Lung (tissue), 12 donors: ENCODE data around the gene TMEM89. TPM values are rescaled to one million over a fixed set of nuclear protein-coding genes. Genes with fewer than 3 reads are reported as not detected.

ENCODE experiments used
- ATAC-seq: fragments of 200-7000 bp; cut with Tn5 transposase; one replicate; pipeline ENCODE4 v1.9.1; 2020; ENCODE audit warnings: moderate number of reproducible peaks; ENCODE audit not compliant: insufficient read depth, low FRiP score
- DNase-seq, 3 donors: peaks; one replicate each; pipeline ENCODE4 v3.0.0-alpha.2; 2013 to 2017
- H3K27ac ChIP-seq, 2 donors: one replicate each; pipeline ENCODE4 v1.5.1; 2013; ENCODE audit warnings: mild to moderate bottlenecking in 2 of 2, moderate library complexity in 2 of 2, control low read depth in 1 of 2, inconsistent platforms in 1 of 2, low read depth in 1 of 2, low read length in 1 of 2
- H3K27me3 ChIP-seq, 3 donors: one replicate each; pipeline ENCODE4 v1.5.1; 2013; ENCODE audit warnings: low read length in 2 of 3; ENCODE audit not compliant: control insufficient read depth in 3 of 3, insufficient read depth in 3 of 3
- H3K36me3 ChIP-seq, 4 donors: one replicate each; pipeline ENCODE4 v1.5.1; 2013; ENCODE audit warnings: low read length in 4 of 4, mild to moderate bottlenecking in 1 of 4, moderate library complexity in 1 of 4; ENCODE audit not compliant: control insufficient read depth in 4 of 4, insufficient read depth in 4 of 4
- H3K4me1 ChIP-seq, 5 donors: one replicate each; pipeline ENCODE4 v1.5.1; 2013; ENCODE audit warnings: low read length in 5 of 5, mild to moderate bottlenecking in 2 of 5, moderate library complexity in 1 of 5; ENCODE audit not compliant: control insufficient read depth in 5 of 5, insufficient read depth in 5 of 5
- H3K4me3 ChIP-seq: one replicate; pipeline ENCODE4 v1.5.1; 2013; ENCODE audit warnings: mild to moderate bottlenecking, control low read depth, moderate library complexity
- H3K9ac ChIP-seq, 2 donors: one replicate each; pipeline ENCODE4 v1.5.1; 2013; ENCODE audit warnings: low read length in 2 of 2, control low read depth in 1 of 2; ENCODE audit not compliant: insufficient read depth in 1 of 2
- H3K9me3 ChIP-seq, 4 donors: one replicate each; pipeline ENCODE4 v1.5.1; 2013; ENCODE audit warnings: low read length in 3 of 4, mild to moderate bottlenecking in 1 of 4, moderate library complexity in 1 of 4; ENCODE audit not compliant: control insufficient read depth in 4 of 4, insufficient read depth in 3 of 4
- CTCF ChIP-seq: IDR thresholded peaks from 2 replicates; pipeline ENCODE4 v1.5.1; 2012; ENCODE audit warnings: mild to moderate bottlenecking; ENCODE audit errors: control extremely low read depth, extremely low read depth
- WGBS, 2 donors: extraction: QIAGEN DNeasy Blood & Tissue Kit; methylation state at CpG; one replicate each; pipeline ENCODE4 v1.1.7; 2013; 5-methylcytosine and 5-hydroxymethylcytosine counted together
- polyA plus RNA-seq, 2 donors: library from polyadenylated mRNA; stranded (reverse); fragments of 200-250 nt; gene quantifications; one replicate each; pipeline ENCODE4 v1.2.1, GENCODE V29; 2013
- total RNA-seq, 2 donors: library from RNA; depleted of rRNA in 1 of 2; stranded (reverse); fragments of >200 nt in 1 of 2; gene quantifications; one replicate each; pipeline ENCODE4 v1.2.1, GENCODE V29; 2014 to 2021
- donor health status: control.
- donor health status: control.
- donor health status: Bipolar disorder and iron deficiency.
- donor health status: healthy.
- donor health status: DM: yes; HTN: yes; CAD: no.

The TMEM89 gene
- total and polyA plus RNA-seq, 4 donors, result 0.22 TPM; not detected in 3

DNA sequence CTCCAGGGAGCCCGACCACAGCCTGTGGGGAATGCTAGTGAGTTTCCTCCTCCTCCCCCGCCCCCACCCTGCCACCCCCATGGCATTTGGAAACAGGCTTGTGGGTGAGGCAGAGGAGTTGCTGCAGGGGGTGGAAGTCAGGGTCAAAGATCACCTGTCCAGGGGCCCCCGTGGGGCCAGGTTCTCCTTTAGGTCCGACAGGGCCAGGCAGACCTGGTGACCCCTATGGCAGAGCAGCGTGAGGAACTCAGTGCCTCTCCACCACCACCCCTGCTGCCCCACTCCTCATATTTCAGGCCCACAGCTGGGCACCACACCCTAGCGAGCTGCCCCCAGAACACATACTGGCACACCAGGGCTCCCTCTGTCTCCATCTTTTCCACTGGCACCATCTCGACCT, 49.1 kb downstream of the TMEM89 start:
- Histone ChIP-seq H3K4me1 (no peaks in the 10 kb centered on the region), H3K27ac (no peak overlapping the region)

DNA sequence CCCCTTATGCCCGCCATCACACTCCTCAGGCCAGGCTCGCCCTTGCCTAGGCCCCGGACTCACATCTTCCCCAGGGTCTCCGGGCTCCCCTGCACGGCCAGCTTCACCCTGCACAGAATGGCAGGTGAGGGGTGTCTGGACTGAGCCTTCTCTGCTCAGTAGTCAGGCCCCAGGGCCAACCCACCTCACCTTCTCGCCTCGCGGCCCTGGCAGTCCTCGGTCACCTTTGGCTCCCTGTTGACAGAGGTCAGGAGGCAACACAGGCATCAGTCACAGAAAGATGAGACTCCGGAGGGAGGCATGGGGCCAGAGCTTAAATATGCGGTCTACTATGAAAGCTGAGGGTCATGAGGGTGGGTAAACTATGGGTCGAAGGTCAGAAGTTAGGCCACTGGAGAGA, 49.6 kb downstream of the TMEM89 start:
- no peak for TF ChIP-seq CTCF
- H3K9ac ChIP-seq, result no peak overlapping the region
- no peaks in the 10 kb centered on the region for H3K9me3 ChIP-seq
- ATAC-seq, result no peak
- 87 to 94% methylated on average over 12 of the region's 12 CpGs for WGBS, 2 donors
- H3K4me1 ChIP-seq, result no peaks in the 10 kb centered on the region
- no peak overlapping the region for H3K27ac ChIP-seq
- no peak overlapping the region for H3K4me3 ChIP-seq
- H3K27me3 ChIP-seq, result no peaks in the 10 kb centered on the region
- no peak for DNase-seq
- no peaks in the 10 kb centered on the region for H3K36me3 ChIP-seq

More for the DNA sequence above, 49.1 kb downstream of the TMEM89 start:
- no peak for TF ChIP-seq CTCF
- Histone ChIP-seq H3K9me3 (no peaks in the 10 kb centered on the region), H3K9ac (no peak overlapping the region), H3K4me3 (no peak overlapping the region), H3K27me3 (no peaks in the 10 kb centered on the region), H3K36me3 (peaks cover 0 to 3% (median 0%) of the 10 kb centered on the region in 4 donors)
- ATAC-seq, result no peak
- WGBS, 2 donors, result 82 to 89% methylated on average over 7 of the region's 7 CpGs
- DNase-seq, result no peak

Other genes starting within 250 kb of the TMEM89 start
- not detected for gene FBXW12, start 249.6 kb downstream of the TMEM89 start, total RNA-seq
- not detected for gene FBXW12, start 249.6 kb downstream of the TMEM89 start, polyA plus RNA-seq
- gene PLXNB1, start 191.7 kb downstream of the TMEM89 start, total RNA-seq, result 100 to 1,000 TPM in 1 of 2 donors, 10 to 100 TPM in 1; 89.8 to 123 TPM
- 10 to 100 TPM; 36.0 to 82.4 TPM for gene PLXNB1, start 191.7 kb downstream of the TMEM89 start, polyA plus RNA-seq
- 10 to 100 TPM in 1 of 2 donors, 1 to 10 TPM in 1; 8.4 to 14.4 TPM for gene CCDC51, start 181.7 kb downstream of the TMEM89 start, total RNA-seq
- 10 to 100 TPM in 1 of 2 donors, 1 to 10 TPM in 1; 6.6 to 13.8 TPM for gene CCDC51, start 181.7 kb downstream of the TMEM89 start, polyA plus RNA-seq
- 100 to 1,000 TPM; 152 to 176 TPM for gene TMA7, start 181.5 kb downstream of the TMEM89 start, total RNA-seq
- gene TMA7, start 181.5 kb downstream of the TMEM89 start, polyA plus RNA-seq, result 100 to 1,000 TPM; 302 to 985 TPM
- 1 to 10 TPM; 7.1 to 7.6 TPM for gene ATRIP, start 175.0 kb downstream of the TMEM89 start, total RNA-seq
- 1 to 10 TPM; 4.8 to 5.4 TPM for gene ATRIP, start 175.0 kb downstream of the TMEM89 start, polyA plus RNA-seq
- gene SHISA5, start 117.6 kb downstream of the TMEM89 start, total RNA-seq, result 100 to 1,000 TPM in 1 of 2 donors, 10 to 100 TPM in 1; 70.5 to 184 TPM
- gene SHISA5, start 117.6 kb downstream of the TMEM89 start, polyA plus RNA-seq, result 100 to 1,000 TPM in 1 of 2 donors, 10 to 100 TPM in 1; 87.2 to 176 TPM
- 10 to 100 TPM in 1 of 2 donors, 1 to 10 TPM in 1; 9.4 to 14.8 TPM for gene PFKFB4, start 65.0 kb downstream of the TMEM89 start, total RNA-seq
- 10 to 100 TPM in 1 of 2 donors, 1 to 10 TPM in 1; 3.6 to 15.9 TPM for gene PFKFB4, start 65.0 kb downstream of the TMEM89 start, polyA plus RNA-seq
- under 1 TPM in 1 of 2 donors, not detected in 1; 0.18 TPM for gene UCN2, start 58.0 kb downstream of the TMEM89 start, total RNA-seq
- gene UCN2, start 58.0 kb downstream of the TMEM89 start, polyA plus RNA-seq, result under 1 TPM; 0.07 to 0.16 TPM
- gene COL7A1, start 26.4 kb downstream of the TMEM89 start, total RNA-seq, result 10 to 100 TPM in 1 of 2 donors, 1 to 10 TPM in 1; 8.9 to 18.7 TPM
- 1 to 10 TPM; 4.3 to 8.2 TPM for gene COL7A1, start 26.4 kb downstream of the TMEM89 start, polyA plus RNA-seq
- gene UQCRC1, start 12.1 kb downstream of the TMEM89 start, total RNA-seq, result 100 to 1,000 TPM in 1 of 2 donors, 10 to 100 TPM in 1; 98.5 to 188 TPM
- 100 to 1,000 TPM; 164 to 225 TPM for gene UQCRC1, start 12.1 kb downstream of the TMEM89 start, polyA plus RNA-seq
- 10 to 100 TPM; 14.6 to 24.5 TPM for gene SLC26A6, start 13.7 kb upstream of the TMEM89 start, total RNA-seq
- 10 to 100 TPM; 16.3 to 22.9 TPM for gene SLC26A6, start 13.7 kb upstream of the TMEM89 start, polyA plus RNA-seq
- 1 to 10 TPM; 1.7 to 2.0 TPM for gene CELSR3, start 41.1 kb upstream of the TMEM89 start, total RNA-seq
- gene CELSR3, start 41.1 kb upstream of the TMEM89 start, polyA plus RNA-seq, result 1 to 10 TPM in 1 of 2 donors, under 1 TPM in 1; 0.71 to 1.2 TPM
- 10 to 100 TPM; 10.2 to 22.0 TPM for gene NCKIPSD, start 64.1 kb upstream of the TMEM89 start, total RNA-seq
- gene NCKIPSD, start 64.1 kb upstream of the TMEM89 start, polyA plus RNA-seq, result 10 to 100 TPM in 1 of 2 donors, 1 to 10 TPM in 1; 9.0 to 13.0 TPM
- gene IP6K2, start 95.5 kb upstream of the TMEM89 start, total RNA-seq, result 100 to 1,000 TPM in 1 of 2 donors, 10 to 100 TPM in 1; 54.3 to 128 TPM
- 10 to 100 TPM; 55.2 to 67.6 TPM for gene IP6K2, start 95.5 kb upstream of the TMEM89 start, polyA plus RNA-seq
- gene PRKAR2A, start 226.1 kb upstream of the TMEM89 start, total RNA-seq, result 10 to 100 TPM; 24.2 to 72.8 TPM
- 10 to 100 TPM; 10.3 to 16.7 TPM for gene PRKAR2A, start 226.1 kb upstream of the TMEM89 start, polyA plus RNA-seq